Stimulated activated CD8-positive, alpha-beta memory T cell treated with anti-CD3 and anti-CD28 coated beads, Interleukin-12 subunit alpha, Interleukin-12 subunit beta, amount 100 ng/mL, for 24 hours (primary cell): ENCODE measurements around the gene USP5.

Experiments
- DNase-seq: peaks from one replicate; pipeline ENCODE4 v3.0.0-alpha.2; 2020; ENCODE audit errors: extremely low read depth

Gene USP5

GRCh38 chr12:6912164-6912935 lies 60.4 kb downstream of the USP5 start:
- no peak for DNase-seq

GRCh38 chr12:6914246-6914946 lies 62.4 kb downstream of the USP5 start, which contains the start of gene ENO2:
Gene ENO2, plus strand, starts transcription at chr12:6914580. Its CDS starts 1,253 bp downstream, at chr12:6915833.
- peak; percentile 52 for DNase-seq

GRCh38 chr12:6914947-6915788 lies 63.2 kb downstream of the USP5 start:
- DNase-seq: no peak

- no peak for DNase-seq
Measured at GRCh38 chr12:6915789-6916285, 63.9 kb downstream of the USP5 start.
